ENCODE data around the gene INPP5D. TPM values are rescaled to one million over a fixed set of nuclear protein-coding genes. Genes with fewer than 3 reads are reported as not detected.

INPP5D gene
- total RNA-seq, 1 experiment from 2014 or later: 17.2 TPM

DNA sequence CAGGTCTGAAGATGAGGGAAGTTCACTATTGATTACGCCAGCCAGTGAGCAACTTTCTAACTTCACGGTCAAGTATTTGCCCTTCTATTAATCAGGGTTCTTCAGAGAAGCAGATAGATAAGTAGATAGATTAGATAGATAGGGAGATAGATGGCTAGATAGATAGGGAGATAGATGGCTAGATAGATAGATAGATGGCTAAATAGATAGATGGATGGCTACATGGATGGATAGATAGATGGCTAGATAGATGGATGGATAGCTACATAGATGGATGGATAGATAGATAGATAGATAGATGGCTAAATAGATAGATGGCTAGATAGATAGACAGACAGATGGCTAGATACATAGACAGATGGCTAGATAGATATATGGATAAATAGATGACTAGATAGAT lies 4.8 kb upstream of the INPP5D start:
- Mint-ChIP-seq H3K4me3 (no peak overlapping the region), H3K4me1 (peaks cover 40% of the 10 kb centered on the region), H3K9me3 (no peaks in the 10 kb centered on the region), H3K27ac (no peak overlapping the region), H3K36me3 (no peaks in the 10 kb centered on the region), H3K27me3 (ENCODE audit: low read depth) (peaks cover 7% of the 10 kb centered on the region)
- ATAC-seq: no peak
- TF ChIP-seq, protein P1, sequence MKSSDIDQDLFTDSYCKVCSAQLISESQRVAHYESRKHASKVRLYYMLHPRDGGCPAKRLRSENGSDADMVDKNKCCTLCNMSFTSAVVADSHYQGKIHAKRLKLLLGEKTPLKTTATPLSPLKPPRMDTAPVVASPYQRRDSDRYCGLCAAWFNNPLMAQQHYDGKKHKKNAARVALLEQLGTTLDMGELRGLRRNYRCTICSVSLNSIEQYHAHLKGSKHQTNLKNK (CRISPR knock-in tag; IDR thresholded peaks at IDR 0.05): no peak
- no peak for TF ChIP-seq ZNF121 (CRISPR knock-in tag; IDR thresholded peaks at IDR 0.05)
- no peak for TF ChIP-seq ZNF317 (CRISPR knock-in tag; IDR thresholded peaks at IDR 0.05; ENCODE audit: borderline replicate concordance, low read depth)
- no peak for TF ChIP-seq TCF7 (CRISPR knock-in tag; IDR thresholded peaks at IDR 0.05; ENCODE audit: low read depth)
- ChIA-PET POLR2A (no interaction called here), CTCF (interaction anchor here (0.6 to 2.3 kb wide), 3 partner anchors 9 to 107 kb away, joined by 4 to 14 read pairs (median 4); no protein-coding TSS in a partner anchor)
- DNase-seq (ENCODE audit: low spot score): no peak

DNA sequence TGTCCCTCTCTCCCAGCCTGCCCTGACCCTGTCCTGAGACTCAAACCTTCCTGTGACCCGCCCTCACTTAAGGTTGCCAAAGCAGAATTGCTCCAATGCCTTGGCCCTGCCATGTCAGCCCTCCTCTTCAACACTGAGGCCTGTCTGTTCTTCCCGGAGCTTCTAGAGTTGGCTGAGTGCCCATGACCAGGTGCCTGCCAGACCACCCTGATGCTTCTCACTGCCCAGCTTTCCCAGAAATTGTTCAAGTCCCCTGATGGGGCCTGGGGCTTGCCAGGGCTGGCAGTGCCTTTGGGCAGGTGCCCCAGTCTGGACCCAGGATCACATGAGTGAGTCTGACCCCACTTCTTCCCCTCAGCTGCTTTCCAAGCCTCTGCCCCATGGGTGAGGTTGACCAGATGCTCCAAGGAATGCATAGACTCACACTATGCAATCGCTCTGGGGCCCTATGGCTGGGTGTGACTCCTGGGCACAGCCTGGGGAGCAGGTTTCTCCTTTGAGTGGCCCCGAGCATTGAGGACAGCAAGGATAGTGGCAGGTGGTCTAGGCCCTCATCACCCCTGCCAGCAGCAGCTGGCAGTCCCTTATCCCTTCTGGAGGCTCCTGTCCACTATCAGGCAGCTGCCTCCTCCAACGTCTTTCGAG lies 3.1 kb upstream of the INPP5D start:
- Mint-ChIP-seq H3K4me3 (no peak overlapping the region), H3K27me3 (ENCODE audit: low read depth) (peaks cover 7% of the 10 kb centered on the region), H3K27ac (no peak overlapping the region), H3K36me3 (no peaks in the 10 kb centered on the region), H3K4me1 (peaks cover 26% of the 10 kb centered on the region), H3K9me3 (no peaks in the 10 kb centered on the region)
- no peak for DNase-seq (ENCODE audit: low spot score)
- ChIA-PET CTCF (no interaction called here), POLR2A (no interaction called here)
- no peak for TF ChIP-seq ZNF396 (CRISPR knock-in tag; IDR thresholded peaks at IDR 0.05; ENCODE audit: borderline replicate concordance)
- TF ChIP-seq GABPB1 (CRISPR knock-in tag; IDR thresholded peaks at IDR 0.05): no peak
- TF ChIP-seq, protein P2, sequence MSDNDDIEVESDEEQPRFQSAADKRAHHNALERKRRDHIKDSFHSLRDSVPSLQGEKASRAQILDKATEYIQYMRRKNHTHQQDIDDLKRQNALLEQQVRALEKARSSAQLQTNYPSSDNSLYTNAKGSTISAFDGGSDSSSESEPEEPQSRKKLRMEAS (CRISPR knock-in tag; IDR thresholded peaks at IDR 0.05): no peak
- no peak for TF ChIP-seq HMGA2 (CRISPR knock-in tag; IDR thresholded peaks at IDR 0.05)
- TF ChIP-seq, protein P3, sequence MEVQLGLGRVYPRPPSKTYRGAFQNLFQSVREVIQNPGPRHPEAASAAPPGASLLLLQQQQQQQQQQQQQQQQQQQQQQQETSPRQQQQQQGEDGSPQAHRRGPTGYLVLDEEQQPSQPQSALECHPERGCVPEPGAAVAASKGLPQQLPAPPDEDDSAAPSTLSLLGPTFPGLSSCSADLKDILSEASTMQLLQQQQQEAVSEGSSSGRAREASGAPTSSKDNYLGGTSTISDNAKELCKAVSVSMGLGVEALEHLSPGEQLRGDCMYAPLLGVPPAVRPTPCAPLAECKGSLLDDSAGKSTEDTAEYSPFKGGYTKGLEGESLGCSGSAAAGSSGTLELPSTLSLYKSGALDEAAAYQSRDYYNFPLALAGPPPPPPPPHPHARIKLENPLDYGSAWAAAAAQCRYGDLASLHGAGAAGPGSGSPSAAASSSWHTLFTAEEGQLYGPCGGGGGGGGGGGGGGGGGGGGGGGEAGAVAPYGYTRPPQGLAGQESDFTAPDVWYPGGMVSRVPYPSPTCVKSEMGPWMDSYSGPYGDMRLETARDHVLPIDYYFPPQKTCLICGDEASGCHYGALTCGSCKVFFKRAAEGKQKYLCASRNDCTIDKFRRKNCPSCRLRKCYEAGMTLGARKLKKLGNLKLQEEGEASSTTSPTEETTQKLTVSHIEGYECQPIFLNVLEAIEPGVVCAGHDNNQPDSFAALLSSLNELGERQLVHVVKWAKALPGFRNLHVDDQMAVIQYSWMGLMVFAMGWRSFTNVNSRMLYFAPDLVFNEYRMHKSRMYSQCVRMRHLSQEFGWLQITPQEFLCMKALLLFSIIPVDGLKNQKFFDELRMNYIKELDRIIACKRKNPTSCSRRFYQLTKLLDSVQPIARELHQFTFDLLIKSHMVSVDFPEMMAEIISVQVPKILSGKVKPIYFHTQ (CRISPR knock-in tag; IDR thresholded peaks at IDR 0.05): no peak
- no peak for TF ChIP-seq ZNF671 (CRISPR knock-in tag; IDR thresholded peaks at IDR 0.05)
- no peak for ATAC-seq

DNA sequence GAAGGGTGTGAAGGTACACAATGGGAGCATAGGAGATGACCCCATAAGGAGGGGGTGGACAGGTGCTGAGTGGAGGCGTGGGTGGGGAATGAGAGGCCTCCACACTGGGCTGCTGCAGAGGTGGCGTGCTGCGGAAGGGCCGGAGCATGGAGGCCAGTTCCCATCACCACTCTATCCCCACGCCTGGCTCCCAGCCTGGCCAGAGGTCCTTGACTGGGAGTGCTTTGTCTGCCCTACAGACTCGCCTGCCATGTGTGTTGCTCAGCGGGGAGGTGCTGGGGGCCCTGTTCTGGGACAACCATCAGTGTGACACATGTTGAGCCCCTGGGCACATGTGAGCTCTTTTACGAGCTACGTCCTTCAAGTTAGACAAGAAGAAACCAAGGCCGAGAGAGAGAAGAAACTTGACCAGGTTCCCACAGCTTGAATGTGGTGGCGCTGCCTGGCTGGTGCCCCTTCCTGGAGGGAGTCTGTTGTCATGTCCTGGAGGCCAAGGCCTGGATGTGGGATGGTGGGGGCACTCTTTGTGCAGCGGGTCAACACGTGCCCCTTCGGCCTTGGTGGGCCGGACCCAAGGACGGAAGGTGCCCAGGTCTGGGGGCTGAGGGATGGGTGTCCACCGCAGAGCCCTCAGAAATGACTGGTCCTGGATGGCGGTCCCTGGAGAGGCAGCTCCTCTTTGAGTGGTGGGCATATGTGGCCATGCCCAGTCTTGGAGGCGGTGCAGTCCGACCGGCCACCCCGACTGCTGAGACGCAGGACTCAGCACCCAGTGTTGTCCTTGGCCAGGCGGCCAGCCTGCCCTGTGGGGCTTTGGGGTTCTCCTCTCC lies 1.2 kb upstream of the INPP5D start:
- POLR2A ChIA-PET: no interaction called here
- Mint-ChIP-seq H3K27ac (no peak overlapping the region), H3K9me3 (no peaks in the 10 kb centered on the region)

More for the DNA sequence above, 1.2 kb upstream of the INPP5D start:
- no peak for ATAC-seq
- CTCF ChIA-PET: interaction anchor here (1.1 to 3.6 kb wide), 8 partner anchors 8 to 206 kb away, joined by 3 to 19 read pairs (median 7); partner anchors contain the start of gene ATG16L1
- Mint-ChIP-seq H3K27me3 (ENCODE audit: low read depth) (peaks cover 7% of the 10 kb centered on the region), H3K36me3 (no peaks in the 10 kb centered on the region), H3K4me3 (no peak overlapping the region), H3K4me1 (peaks cover 23% of the 10 kb centered on the region)
- TF ChIP-seq ZNF263 (CRISPR knock-in tag; IDR thresholded peaks at IDR 0.05; ENCODE audit: low read depth): no peak
- no peak for TF ChIP-seq SP1 (CRISPR knock-in tag; conservative IDR thresholded peaks at IDR 0.05)
- TF ChIP-seq, protein P4, sequence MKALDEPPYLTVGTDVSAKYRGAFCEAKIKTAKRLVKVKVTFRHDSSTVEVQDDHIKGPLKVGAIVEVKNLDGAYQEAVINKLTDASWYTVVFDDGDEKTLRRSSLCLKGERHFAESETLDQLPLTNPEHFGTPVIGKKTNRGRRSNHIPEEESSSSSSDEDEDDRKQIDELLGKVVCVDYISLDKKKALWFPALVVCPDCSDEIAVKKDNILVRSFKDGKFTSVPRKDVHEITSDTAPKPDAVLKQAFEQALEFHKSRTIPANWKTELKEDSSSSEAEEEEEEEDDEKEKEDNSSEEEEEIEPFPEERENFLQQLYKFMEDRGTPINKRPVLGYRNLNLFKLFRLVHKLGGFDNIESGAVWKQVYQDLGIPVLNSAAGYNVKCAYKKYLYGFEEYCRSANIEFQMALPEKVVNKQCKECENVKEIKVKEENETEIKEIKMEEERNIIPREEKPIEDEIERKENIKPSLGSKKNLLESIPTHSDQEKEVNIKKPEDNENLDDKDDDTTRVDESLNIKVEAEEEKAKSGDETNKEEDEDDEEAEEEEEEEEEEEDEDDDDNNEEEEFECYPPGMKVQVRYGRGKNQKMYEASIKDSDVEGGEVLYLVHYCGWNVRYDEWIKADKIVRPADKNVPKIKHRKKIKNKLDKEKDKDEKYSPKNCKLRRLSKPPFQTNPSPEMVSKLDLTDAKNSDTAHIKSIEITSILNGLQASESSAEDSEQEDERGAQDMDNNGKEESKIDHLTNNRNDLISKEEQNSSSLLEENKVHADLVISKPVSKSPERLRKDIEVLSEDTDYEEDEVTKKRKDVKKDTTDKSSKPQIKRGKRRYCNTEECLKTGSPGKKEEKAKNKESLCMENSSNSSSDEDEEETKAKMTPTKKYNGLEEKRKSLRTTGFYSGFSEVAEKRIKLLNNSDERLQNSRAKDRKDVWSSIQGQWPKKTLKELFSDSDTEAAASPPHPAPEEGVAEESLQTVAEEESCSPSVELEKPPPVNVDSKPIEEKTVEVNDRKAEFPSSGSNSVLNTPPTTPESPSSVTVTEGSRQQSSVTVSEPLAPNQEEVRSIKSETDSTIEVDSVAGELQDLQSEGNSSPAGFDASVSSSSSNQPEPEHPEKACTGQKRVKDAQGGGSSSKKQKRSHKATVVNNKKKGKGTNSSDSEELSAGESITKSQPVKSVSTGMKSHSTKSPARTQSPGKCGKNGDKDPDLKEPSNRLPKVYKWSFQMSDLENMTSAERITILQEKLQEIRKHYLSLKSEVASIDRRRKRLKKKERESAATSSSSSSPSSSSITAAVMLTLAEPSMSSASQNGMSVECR (CRISPR knock-in tag; IDR thresholded peaks at IDR 0.05; ENCODE audit: borderline replicate concordance): no peak
- DNase-seq (ENCODE audit: low spot score): no peak

Data from WTC11 (cell line).